ENCODE results near the gene DLGAP3. TPM values are rescaled to one million over a fixed set of nuclear protein-coding genes. Genes with fewer than 3 reads are reported as not detected.

The DLGAP3 gene
- total and polyA plus RNA-seq, 2 of the 13 experiments (the other 11 are each of a cell fraction or from before 2014, with no cell fraction given) = 0.03 to 0.04 TPM

- TF ChIP-seq ZHX1 (CRISPR knock-in tag; IDR thresholded peaks at IDR 0.05; ENCODE audit: low read depth) (no peak), PRMT3 (CRISPR knock-in tag; IDR thresholded peaks at IDR 0.05; ENCODE audit: borderline replicate concordance, low read depth) (no peak), EHMT2 (IDR thresholded peaks at IDR 0.05; ENCODE audit: borderline replicate concordance, low read depth, low read length) (peak; percentile 58; the same call in 1 of the 2 replicates), ZNF20 (CRISPR knock-in tag; IDR thresholded peaks at IDR 0.05) (no peak), GMEB1 (CRISPR knock-in tag; IDR thresholded peaks at IDR 0.05; ENCODE audit: borderline replicate concordance) (peak; percentile 91), POLR2AphosphoS5 (IDR thresholded peaks at IDR 0.05; ENCODE audit: low read depth, low read length) (peak; percentile 87), HDAC1 (CRISPR knock-in tag; IDR thresholded peaks at IDR 0.05) (peak; percentile 91), ZNF251 (CRISPR knock-in tag; IDR thresholded peaks at IDR 0.05) (no peak), HMGA1 (CRISPR knock-in tag; conservative IDR thresholded peaks at IDR 0.05) (no peak), NCOA1 (CRISPR knock-in tag; IDR thresholded peaks at IDR 0.05) (peak; percentile 95), CBFB (CRISPR knock-in tag; IDR thresholded peaks at IDR 0.05) (peak; percentile 37; the same call in 1 of the 2 replicates), ZNF350 (CRISPR knock-in tag; IDR thresholded peaks at IDR 0.05; ENCODE audit: borderline replicate concordance, low read depth) (peak; percentile 37; the same call in 1 of the 2 replicates), ZNF710 (CRISPR knock-in tag; IDR thresholded peaks at IDR 0.05; ENCODE audit: borderline replicate concordance) (peak; percentile 65; the same call in 1 of the 2 replicates), MYNN (CRISPR knock-in tag; IDR thresholded peaks at IDR 0.05; ENCODE audit: low read depth) (no peak), MED1 (CRISPR knock-in tag; IDR thresholded peaks at IDR 0.05) (peak; percentile 80), GTF3A (CRISPR knock-in tag; conservative IDR thresholded peaks at IDR 0.05) (0 out of 2 replicates have a peak, but pooled peaks have one; percentile 37), MATR3 (CRISPR knock-in tag; IDR thresholded peaks at IDR 0.05) (no peak), PTBP1 (IDR thresholded peaks at IDR 0.05; ENCODE audit: low read depth, low read length, poor library complexity, severe bottlenecking) (peak; percentile 17), ZNF121 (CRISPR knock-in tag; IDR thresholded peaks at IDR 0.05) (0 out of 2 replicates have a peak, but pooled peaks have one; percentile 10), FOXO1 (CRISPR knock-in tag; IDR thresholded peaks at IDR 0.05) (peak; percentile 19; the same call in 1 of the 2 replicates), MLLT10 (CRISPR knock-in tag; IDR thresholded peaks at IDR 0.05) (no peak)
- TF ChIP-seq, protein P1, sequence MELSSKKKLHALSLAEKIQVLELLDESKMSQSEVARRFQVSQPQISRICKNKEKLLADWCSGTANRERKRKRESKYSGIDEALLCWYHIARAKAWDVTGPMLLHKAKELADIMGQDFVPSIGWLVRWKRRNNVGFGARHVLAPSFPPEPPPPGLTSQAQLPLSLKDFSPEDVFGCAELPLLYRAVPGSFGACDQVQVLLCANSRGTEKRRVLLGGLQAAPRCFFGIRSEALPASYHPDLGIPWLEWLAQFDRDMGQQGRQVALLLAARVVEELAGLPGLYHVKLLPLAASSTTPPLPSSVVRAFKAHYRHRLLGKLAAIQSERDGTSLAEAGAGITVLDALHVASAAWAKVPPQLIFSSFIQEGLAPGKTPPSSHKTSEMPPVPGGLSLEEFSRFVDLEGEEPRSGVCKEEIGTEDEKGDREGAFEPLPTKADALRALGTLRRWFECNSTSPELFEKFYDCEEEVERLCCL (CRISPR knock-in tag; IDR thresholded peaks at IDR 0.05; ENCODE audit: borderline replicate concordance) = no peak
These were observed 69.8 kb downstream of the DLGAP3 start, which contains the start of gene SMIM12 (continued) for GRCh38 chr1:34859446-34860200.

All from HepG2 (cell line).